ENCODE data around the gene SH3PXD2B. TPM values are rescaled to one million over a fixed set of nuclear protein-coding genes. Genes with fewer than 3 reads are reported as not detected.

SH3PXD2B gene
- total RNA-seq, 1 donor from 2014 or later, result 52.3 TPM

GRCh38 chr5:172493461-172493860, 39.1 kb upstream of the SH3PXD2B start:
- H3K4me3 Mint-ChIP-seq, result no peak overlapping the region
- no peaks in the 10 kb centered on the region for H3K36me3 Mint-ChIP-seq
- no peak overlapping the region for H3K27ac Mint-ChIP-seq
- TF ChIP-seq CTCF (conservative IDR thresholded peaks at IDR 0.05), result no peak
- no peak for DNase-seq (ENCODE audit: extremely low spot score, unreplicated experiment)
- peaks cover 4% of the 10 kb centered on the region for H3K9me3 Mint-ChIP-seq
- peaks cover 5% of the 10 kb centered on the region for H3K4me1 Mint-ChIP-seq (ENCODE audit: unreplicated experiment)
- H3K27me3 Mint-ChIP-seq, result peaks cover 25% of the 10 kb centered on the region

- no peaks in the 10 kb centered on the region for H3K36me3 Mint-ChIP-seq
- no peak for DNase-seq (ENCODE audit: extremely low spot score, unreplicated experiment)
- peaks cover 4% of the 10 kb centered on the region for H3K9me3 Mint-ChIP-seq
- H3K4me1 Mint-ChIP-seq (ENCODE audit: unreplicated experiment), result peaks cover 5% of the 10 kb centered on the region
- H3K27ac Mint-ChIP-seq, result no peak overlapping the region
- no peak overlapping the region for H3K4me3 Mint-ChIP-seq
- no peak for TF ChIP-seq CTCF (conservative IDR thresholded peaks at IDR 0.05)
- H3K27me3 Mint-ChIP-seq, result peaks cover 25% of the 10 kb centered on the region
Measured at GRCh38 chr5:172493002-172493401, 38.7 kb upstream of the SH3PXD2B start.

GRCh38 chr5:172492097-172492840, 37.9 kb upstream of the SH3PXD2B start:
- Mint-ChIP-seq H3K27me3 (peaks cover 25% of the 10 kb centered on the region), H3K36me3 (no peaks in the 10 kb centered on the region), H3K4me3 (no peak overlapping the region), H3K27ac (no peak overlapping the region), H3K9me3 (peaks cover 4% of the 10 kb centered on the region), H3K4me1 (ENCODE audit: unreplicated experiment) (peaks cover 5% of the 10 kb centered on the region)
- DNase-seq (ENCODE audit: extremely low spot score, unreplicated experiment), result peak; percentile 51
- no peak for TF ChIP-seq CTCF (conservative IDR thresholded peaks at IDR 0.05)

GRCh38 chr5:172491481-172491880, 37.2 kb upstream of the SH3PXD2B start:
- no peak for DNase-seq (ENCODE audit: extremely low spot score, unreplicated experiment)
- Mint-ChIP-seq H3K27ac (no peak overlapping the region), H3K36me3 (no peaks in the 10 kb centered on the region), H3K4me3 (no peak overlapping the region), H3K4me1 (ENCODE audit: unreplicated experiment) (no peaks in the 10 kb centered on the region), H3K9me3 (peaks cover 4% of the 10 kb centered on the region), H3K27me3 (peaks cover 22% of the 10 kb centered on the region)
- no peak for TF ChIP-seq CTCF (conservative IDR thresholded peaks at IDR 0.05)

- Mint-ChIP-seq H3K27ac (no peak overlapping the region), H3K4me1 (ENCODE audit: unreplicated experiment) (no peaks in the 10 kb centered on the region), H3K36me3 (no peaks in the 10 kb centered on the region), H3K27me3 (peaks cover 17% of the 10 kb centered on the region), H3K4me3 (no peak overlapping the region), H3K9me3 (no peaks in the 10 kb centered on the region)
- DNase-seq (ENCODE audit: extremely low spot score, unreplicated experiment), result no peak
- no peak for TF ChIP-seq CTCF (conservative IDR thresholded peaks at IDR 0.05)
Measured at GRCh38 chr5:172490514-172491461, 36.5 kb upstream of the SH3PXD2B start.
